Neural cell (in vitro differentiated cells): ENCODE measurements around the gene HDAC5. TPM values are rescaled to one million over a fixed set of nuclear protein-coding genes. Genes with fewer than 3 reads are reported as not detected.

Experiments
- H2AFZ ChIP-seq: fragments of 200-600, 300-800 bp; sonication (generic), shearing (Covaris generic); 2 replicates; pipeline ENCODE4 v1.6.0; 2014; ENCODE audit warnings: low read depth, mild to moderate bottlenecking, antibody characterized with exemption, low read length, moderate library complexity
- H3F3A ChIP-seq: fragments of 200-600 bp; shearing (Covaris generic); 2 replicates; pipeline ENCODE4 v1.6.1; 2016; ENCODE audit warnings: mild to moderate bottlenecking, moderate library complexity, mixed read lengths, antibody characterized with exemption, low read length; ENCODE audit not compliant: insufficient read depth, poor library complexity, severe bottlenecking
- H3K27ac ChIP-seq: fragments of 200-600, 300-800 bp; sonication (generic), shearing (Covaris generic); 2 replicates; pipeline ENCODE4 v1.5.1; 2014; ENCODE audit warnings: mild to moderate bottlenecking, low read length, moderate library complexity
- H3K27me3 ChIP-seq: fragments of 300-800, 200-600 bp; sonication (generic), shearing (Covaris generic); 2 replicates; pipeline ENCODE4 v1.6.0; 2014; ENCODE audit warnings: mild to moderate bottlenecking, low read depth, low read length, moderate library complexity; ENCODE audit not compliant: insufficient read depth
- H3K36me3 ChIP-seq: fragments of 300-800, 200-600 bp; sonication (generic), shearing (Covaris generic); 2 replicates; pipeline ENCODE4 v1.5.1; 2014; ENCODE audit warnings: mild to moderate bottlenecking, antibody characterized with exemption, low read length, moderate library complexity; ENCODE audit not compliant: insufficient read depth
- H3K4me2 ChIP-seq: fragments of 300-800, 200-600 bp; sonication (generic), shearing (Covaris generic); 2 replicates; pipeline ENCODE4 v1.6.0; 2014; ENCODE audit warnings: mild to moderate bottlenecking, low read length
- H3K4me3 ChIP-seq: fragments of 300-800, 200-600 bp; sonication (generic), shearing (Covaris generic); 2 replicates; pipeline ENCODE4 v1.5.1; 2014; ENCODE audit warnings: mild to moderate bottlenecking, low read length, moderate library complexity
- H3K79me2 ChIP-seq: fragments of 200-600 bp; shearing (Covaris generic); replicated peaks from 2 replicates; pipeline ENCODE4 v1.6.0; 2014; ENCODE audit warnings: mild to moderate bottlenecking, low read length, moderate library complexity; ENCODE audit not compliant: insufficient read depth
- H3K9ac ChIP-seq: fragments of 300-800, 200-600 bp; sonication (generic), shearing (Covaris generic); 2 replicates; pipeline ENCODE4 v1.6.1; 2016; ENCODE audit warnings: mild to moderate bottlenecking, low read length, mixed read lengths
- H3K9me2 ChIP-seq: fragments of 200-600 bp; shearing (Covaris generic); 2 replicates; pipeline ENCODE4 v1.6.1; 2016; ENCODE audit warnings: mild to moderate bottlenecking, low read length, mixed read lengths; ENCODE audit not compliant: insufficient read depth
- H3K9me3 ChIP-seq: fragments of 200-600, 300-800 bp; sonication (generic), shearing (Covaris generic); 2 replicates; pipeline ENCODE4 v1.6.1; 2016; ENCODE audit warnings: mild to moderate bottlenecking, mixed run types, low read length, moderate library complexity, mixed read lengths
- H4K20me1 ChIP-seq: fragments of 200-600 bp; shearing (Covaris generic); 2 replicates; pipeline ENCODE4 v1.6.1; 2016; ENCODE audit warnings: mild to moderate bottlenecking, mixed run types; ENCODE audit not compliant: insufficient read depth
- EP300 ChIP-seq: fragments of 450-650 bp; conservative IDR thresholded peaks from 2 replicates; pipeline ENCODE4 v1.6.1; 2014; ENCODE audit warnings: antibody characterized with exemption, mild to moderate bottlenecking, moderate library complexity; ENCODE audit not compliant: poor library complexity, severe bottlenecking
- EZH2 ChIP-seq: fragments of 200-600, 300-800 bp; shearing (Covaris generic), sonication (generic); IDR thresholded peaks from 2 replicates; pipeline ENCODE4 v1.6.1; 2014; ENCODE audit warnings: antibody characterized with exemption, low read length, borderline replicate concordance, mild to moderate bottlenecking; ENCODE audit not compliant: insufficient read depth, poor library complexity, severe bottlenecking
- MXI1 ChIP-seq: fragments of 450-650 bp; conservative IDR thresholded peaks from 2 replicates; pipeline ENCODE4 v1.6.1; 2014; ENCODE audit warnings: antibody characterized with exemption, mild to moderate bottlenecking; ENCODE audit not compliant: poor library complexity, severe bottlenecking
- POLR2AphosphoS5 ChIP-seq: IDR thresholded peaks from 2 replicates; pipeline ENCODE4 v1.6.1; 2012
- RAD21 ChIP-seq: fragments of 450-650 bp; conservative IDR thresholded peaks from 2 replicates; pipeline ENCODE4 v1.6.1; 2014; ENCODE audit warnings: antibody characterized with exemption, mild to moderate bottlenecking, moderate library complexity
- REST ChIP-seq: IDR thresholded peaks from 2 replicates; pipeline ENCODE4 v1.6.1; 2012; ENCODE audit warnings: borderline replicate concordance
- SMC3 ChIP-seq: fragments of 450-650 bp; conservative IDR thresholded peaks from 2 replicates; pipeline ENCODE4 v1.6.1; 2014; ENCODE audit warnings: antibody characterized with exemption, mild to moderate bottlenecking, moderate library complexity; ENCODE audit not compliant: poor library complexity
- TAF1 ChIP-seq: IDR thresholded peaks from 2 replicates; pipeline ENCODE4 v1.6.1; 2012; ENCODE audit warnings: low read depth
- polyA plus RNA-seq: library from polyadenylated mRNA; depleted of rRNA; stranded (reverse); fragments of >200 nt; gene quantifications from 2 replicates; pipeline ENCODE4 v1.2.3, GENCODE V29; 2014
- TF ChIP-seq, protein P1 (sequence below): fragments of 450-650 bp; IDR thresholded peaks from 2 replicates; pipeline ENCODE4 v1.5.1; 2014; ENCODE audit warnings: antibody characterized with exemption, mild to moderate bottlenecking, moderate library complexity; ENCODE audit not compliant: poor library complexity, severe bottlenecking

Gene HDAC5
- polyA plus RNA-seq, 1 donor from 2014 or later: 97.8 TPM

DNA sequence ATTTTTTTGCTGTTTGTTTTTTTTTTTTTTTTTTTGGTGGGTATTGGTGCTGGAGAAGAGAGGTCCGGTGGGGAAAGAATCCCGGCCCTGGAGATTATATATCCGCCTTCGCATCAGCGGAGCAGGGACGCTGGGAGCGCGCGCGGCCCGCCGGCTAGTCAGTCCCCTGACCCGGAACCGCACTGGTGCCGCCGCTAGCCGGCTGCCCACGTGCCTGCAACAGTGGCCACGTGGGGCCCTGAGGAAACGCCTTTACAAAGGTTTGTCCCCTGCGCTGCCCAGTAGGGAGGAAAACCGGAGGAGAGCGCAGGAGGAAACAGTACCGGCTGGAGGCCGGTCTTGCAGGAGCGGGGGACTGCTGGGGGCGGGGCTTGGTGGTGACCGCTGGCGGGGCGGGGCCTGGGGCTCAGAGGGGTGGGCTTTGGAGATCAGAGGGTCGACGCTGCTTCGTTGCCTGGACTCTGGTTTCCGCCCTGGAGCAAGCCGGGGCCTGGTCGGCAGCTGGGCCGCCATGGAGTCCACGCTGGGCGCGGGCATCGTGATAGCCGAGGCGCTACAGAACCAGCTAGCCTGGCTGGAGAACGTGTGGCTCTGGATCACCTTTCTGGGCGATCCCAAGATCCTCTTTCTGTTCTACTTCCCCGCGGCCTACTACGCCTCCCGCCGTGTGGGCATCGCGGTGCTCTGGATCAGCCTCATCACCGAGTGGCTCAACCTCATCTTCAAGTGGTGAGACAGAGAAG, 52.8 kb downstream of the HDAC5 start, which contains the start of gene G6PC3:
G6PC3 (plus strand) TSS at position 281 of the 743 bp plus-strand sequence; CDS start at position 512, 231 bp downstream.
- H3K9me3 ChIP-seq: no peaks in the 10 kb centered on the region
- H3K27me3 ChIP-seq: no peaks in the 10 kb centered on the region
- peak within 1 kb of the TSS; percentile 77 for H3K4me2 ChIP-seq
- H3K79me2 ChIP-seq: peaks cover 18% of the 10 kb centered on the region
- peak within 1 kb of the TSS; percentile 91 for H3K27ac ChIP-seq
- H3F3A ChIP-seq: no peaks in the 10 kb centered on the region
- H2AFZ ChIP-seq: peak within 1 kb of the TSS; percentile 61
- H3K4me3 ChIP-seq: peak within 1 kb of the TSS; percentile 85
- peak; percentile 32 for TF ChIP-seq RAD21
- peak; percentile 90 for TF ChIP-seq POLR2AphosphoS5
- no peak for TF ChIP-seq EZH2
- peak; percentile 48 for TF ChIP-seq SMC3
- TF ChIP-seq REST: peak; percentile 75
- peak; percentile 23 for TF ChIP-seq TAF1
- TF ChIP-seq MXI1: peak; percentile 99
- TF ChIP-seq, protein P1, sequence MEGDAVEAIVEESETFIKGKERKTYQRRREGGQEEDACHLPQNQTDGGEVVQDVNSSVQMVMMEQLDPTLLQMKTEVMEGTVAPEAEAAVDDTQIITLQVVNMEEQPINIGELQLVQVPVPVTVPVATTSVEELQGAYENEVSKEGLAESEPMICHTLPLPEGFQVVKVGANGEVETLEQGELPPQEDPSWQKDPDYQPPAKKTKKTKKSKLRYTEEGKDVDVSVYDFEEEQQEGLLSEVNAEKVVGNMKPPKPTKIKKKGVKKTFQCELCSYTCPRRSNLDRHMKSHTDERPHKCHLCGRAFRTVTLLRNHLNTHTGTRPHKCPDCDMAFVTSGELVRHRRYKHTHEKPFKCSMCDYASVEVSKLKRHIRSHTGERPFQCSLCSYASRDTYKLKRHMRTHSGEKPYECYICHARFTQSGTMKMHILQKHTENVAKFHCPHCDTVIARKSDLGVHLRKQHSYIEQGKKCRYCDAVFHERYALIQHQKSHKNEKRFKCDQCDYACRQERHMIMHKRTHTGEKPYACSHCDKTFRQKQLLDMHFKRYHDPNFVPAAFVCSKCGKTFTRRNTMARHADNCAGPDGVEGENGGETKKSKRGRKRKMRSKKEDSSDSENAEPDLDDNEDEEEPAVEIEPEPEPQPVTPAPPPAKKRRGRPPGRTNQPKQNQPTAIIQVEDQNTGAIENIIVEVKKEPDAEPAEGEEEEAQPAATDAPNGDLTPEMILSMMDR: peak; percentile 52
- no peak for TF ChIP-seq EP300
- no peaks in the 10 kb centered on the region for H4K20me1 ChIP-seq
- no peaks in the 10 kb centered on the region for H3K36me3 ChIP-seq
- no peaks in the 10 kb centered on the region for H3K9me2 ChIP-seq
- H3K9ac ChIP-seq: peak within 1 kb of the TSS; percentile 93

DNA sequence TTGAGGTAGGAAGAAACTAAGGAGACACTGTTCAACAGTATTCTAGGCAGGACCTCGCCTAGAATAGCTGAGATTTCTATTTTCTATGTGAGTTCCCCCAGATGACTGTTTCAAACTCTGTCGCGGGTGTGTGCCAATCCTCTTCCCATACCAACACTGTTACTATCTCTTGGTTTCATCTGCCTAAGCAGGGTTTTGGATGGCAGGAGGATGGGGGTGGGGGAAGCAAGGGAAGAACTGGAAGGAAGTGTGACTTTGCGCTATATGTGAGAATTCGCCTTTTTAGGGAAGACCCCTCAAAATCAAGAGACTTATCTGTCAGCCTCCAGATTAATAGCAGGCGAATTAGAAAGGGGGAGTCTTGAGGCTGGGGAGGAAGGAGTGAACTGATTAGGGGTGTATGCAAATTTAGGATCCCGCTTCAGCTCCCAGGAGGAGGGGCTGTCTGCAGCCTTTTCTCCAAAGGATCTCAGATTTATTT, 53.4 kb downstream of the HDAC5 start:
- Histone ChIP-seq H3K4me2 (peak overlapping the region; percentile 49), H3F3A (no peaks in the 10 kb centered on the region), H3K9me3 (no peaks in the 10 kb centered on the region), H4K20me1 (no peaks in the 10 kb centered on the region), H2AFZ (peak overlapping the region; percentile 61), H3K27me3 (no peaks in the 10 kb centered on the region), H3K36me3 (no peaks in the 10 kb centered on the region), H3K9me2 (no peaks in the 10 kb centered on the region), H3K4me3 (peak overlapping the region; percentile 85), H3K9ac (peak overlapping the region; percentile 93), H3K27ac (peak overlapping the region; percentile 91), H3K79me2 (peaks cover 24% of the 10 kb centered on the region)
- TF ChIP-seq TAF1: no peak
- no peak for TF ChIP-seq MXI1
- no peak for TF ChIP-seq EZH2
- no peak for TF ChIP-seq EP300
- no peak for TF ChIP-seq SMC3
- TF ChIP-seq, protein P1: no peak
- no peak for TF ChIP-seq POLR2AphosphoS5
- no peak for TF ChIP-seq RAD21
- no peak for TF ChIP-seq REST
